Measurements from ENCODE around the gene ACTL9. TPM values are rescaled to one million over a fixed set of nuclear protein-coding genes. Genes with fewer than 3 reads are reported as not detected.

Gene ACTL9
- polyA plus RNA-seq, 2 of the 4 experiments (the other 2 are of a cell fraction): not detected

GRCh38 chr19:8686549-8686948 is 12.0 kb downstream of the ACTL9 start (continued):
- no peak for TF ChIP-seq HOXB5 (CRISPR knock-in tag; IDR thresholded peaks at IDR 0.05)
- no peak for TF ChIP-seq MYC (IDR thresholded peaks at IDR 0.05; ENCODE audit: borderline replicate concordance, low read length)
- no peak for TF ChIP-seq CEBPB (IDR thresholded peaks at IDR 0.05)
- no peak for TF ChIP-seq CBX8 (IDR thresholded peaks at IDR 0.05)
- no peak for TF ChIP-seq CHD4 (IDR thresholded peaks at IDR 0.05; ENCODE audit: borderline replicate concordance)

GRCh38 chr19:8684001-8684902 is 14.3 kb downstream of the ACTL9 start:
- no peak overlapping the region for H3K27ac ChIP-seq
- no peak for DNase-seq (ENCODE audit: low read depth in 1 of 2, low spot score in 1 of 2)
- H3K4me3 ChIP-seq: no peak overlapping the region
- H3K4me1 ChIP-seq: no peaks in the 10 kb centered on the region
- WGBS (ENCODE audit: missing lambda C conversion rate): 76% methylated on average over 20 of the region's 21 CpGs
- H3K4me2 ChIP-seq: no peak overlapping the region
- POLR2A ChIA-PET: no interaction called here
- ATAC-seq: no peak
- no peak for FAIRE-seq
- TF ChIP-seq SMC3 (IDR thresholded peaks at IDR 0.05) (no peak), TFCP2L1 (CRISPR knock-in tag; IDR thresholded peaks at IDR 0.05) (no peak), HOXB5 (CRISPR knock-in tag; IDR thresholded peaks at IDR 0.05) (no peak), JUN (IDR thresholded peaks at IDR 0.05) (no peak), HOXA7 (CRISPR knock-in tag; IDR thresholded peaks at IDR 0.05) (no peak), HEYL (CRISPR knock-in tag; IDR thresholded peaks at IDR 0.05) (no peak), POLR2A (IDR thresholded peaks at IDR 0.05; ENCODE audit: low read length) (no peak), SREBF2 (IDR thresholded peaks at IDR 0.05) (no peak), NPAS2 (CRISPR knock-in tag; IDR thresholded peaks at IDR 0.05; ENCODE audit: borderline replicate concordance) (no peak), ZNF302 (CRISPR knock-in tag; IDR thresholded peaks at IDR 0.05) (no peak), HES2 (IDR thresholded peaks at IDR 0.05) (no peak), BHLHE40 (IDR thresholded peaks at IDR 0.05; ENCODE audit: low read depth, low read length) (no peak), RCOR1 (IDR thresholded peaks at IDR 0.05; ENCODE audit: low read depth, low read length) (no peak), CBX8 (IDR thresholded peaks at IDR 0.05) (no peak), EP300 (IDR thresholded peaks at IDR 0.05) (no peak), MAFK (IDR thresholded peaks at IDR 0.05; ENCODE audit: partially characterized antibody) (no peak), ZSCAN20 (CRISPR knock-in tag; IDR thresholded peaks at IDR 0.05) (no peak), NFE2L2 (conservative IDR thresholded peaks at IDR 0.05; ENCODE audit: low read length) (no peak)
- CTCF ChIA-PET: interaction anchor here (0.6 to 1.6 kb wide), 3 partner anchors 10 to 103 kb away, joined by 4 to 11 read pairs (median 4); no protein-coding TSS in a partner anchor
- H3K9me3 ChIP-seq: peaks cover 5% of the 10 kb centered on the region; the same call in 1 of the 3 replicates

- DNase-seq (ENCODE audit: low read depth in 1 of 2, low spot score in 1 of 2) (no peak), ATAC-seq (no peak), FAIRE-seq (no peak)
- TF ChIP-seq POLR2A (IDR thresholded peaks at IDR 0.05; ENCODE audit: low read length): no peak
- no peak for TF ChIP-seq PBX3 (IDR thresholded peaks at IDR 0.05)
- no peak for TF ChIP-seq MAZ (IDR thresholded peaks at IDR 0.05; ENCODE audit: borderline replicate concordance, low read depth, low read length)
- no peak for TF ChIP-seq ZFP36 (IDR thresholded peaks at IDR 0.05; ENCODE audit: borderline replicate concordance, partially characterized antibody)
- TF ChIP-seq HOXB5 (CRISPR knock-in tag; IDR thresholded peaks at IDR 0.05): no peak
- TF ChIP-seq MAFK (IDR thresholded peaks at IDR 0.05; ENCODE audit: partially characterized antibody): no peak
- no peak for TF ChIP-seq REST (IDR thresholded peaks at IDR 0.05)
- no peak for TF ChIP-seq FOSB (CRISPR knock-in tag; IDR thresholded peaks at IDR 0.05)
- TF ChIP-seq HMGXB4 (CRISPR knock-in tag; IDR thresholded peaks at IDR 0.05; ENCODE audit: borderline replicate concordance): no peak
- TF ChIP-seq ZSCAN20 (CRISPR knock-in tag; IDR thresholded peaks at IDR 0.05): no peak
- peaks cover 5% of the 10 kb centered on the region; the same call in 1 of the 3 replicates for H3K9me3 ChIP-seq
- H3K4me1 ChIP-seq: no peaks in the 10 kb centered on the region
- H3K4me3 ChIP-seq: no peak overlapping the region
- 0% methylated on average over 1 of the region's 1 CpG for WGBS (ENCODE audit: missing lambda C conversion rate)
- H3K27ac ChIP-seq: no peak overlapping the region
- ChIA-PET CTCF (no interaction called here), POLR2A (no interaction called here)
- H3K4me2 ChIP-seq: no peak overlapping the region
Observed at GRCh38 chr19:8682931-8683330, 15.7 kb downstream of the ACTL9 start.
